HG03565 (cell line): ENCODE data around the gene SPSB4.
"Not testable (repeated sequence)": the region's sequence is repeated elsewhere in the genome, so short reads cannot be mapped to it uniquely, and the experiment has no call there.

Experiments used
- ATAC-seq: cut with Tn5 transposase; IDR thresholded peaks from one replicate; pipeline ENCODE4 v1.9.1; 2021; ENCODE audit warnings: mild to moderate bottlenecking, moderate library complexity; ENCODE audit not compliant: unreplicated experiment

The SPSB4 gene

DNA sequence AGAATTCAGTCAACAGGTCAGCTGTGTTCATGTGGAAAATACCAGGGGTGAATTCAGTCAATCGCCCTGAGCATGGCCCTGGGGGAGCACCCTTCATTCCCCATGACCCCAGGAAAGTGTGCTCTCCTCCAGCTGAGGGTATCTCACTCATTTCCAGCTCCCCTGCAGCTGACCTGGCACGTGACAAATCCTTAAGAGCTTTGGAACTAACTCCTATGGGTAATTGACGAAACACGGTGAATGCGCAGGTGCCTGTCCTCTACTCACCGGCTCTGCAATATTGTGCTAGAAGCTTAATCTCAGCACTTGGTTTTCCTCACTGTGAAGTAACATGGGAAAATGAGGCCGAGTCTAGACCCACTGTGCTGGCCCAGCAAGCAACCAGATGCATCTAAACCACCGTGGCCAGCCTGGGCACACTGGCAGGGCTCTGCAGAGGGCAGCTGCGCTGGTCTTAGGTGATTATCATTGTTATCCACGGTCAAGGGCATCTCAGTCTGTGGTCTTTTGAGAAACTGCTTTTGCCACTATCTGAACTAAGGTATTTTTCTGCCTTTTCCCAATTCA lies 63.1 kb downstream of the SPSB4 start:
- ATAC-seq, result no peak

DNA sequence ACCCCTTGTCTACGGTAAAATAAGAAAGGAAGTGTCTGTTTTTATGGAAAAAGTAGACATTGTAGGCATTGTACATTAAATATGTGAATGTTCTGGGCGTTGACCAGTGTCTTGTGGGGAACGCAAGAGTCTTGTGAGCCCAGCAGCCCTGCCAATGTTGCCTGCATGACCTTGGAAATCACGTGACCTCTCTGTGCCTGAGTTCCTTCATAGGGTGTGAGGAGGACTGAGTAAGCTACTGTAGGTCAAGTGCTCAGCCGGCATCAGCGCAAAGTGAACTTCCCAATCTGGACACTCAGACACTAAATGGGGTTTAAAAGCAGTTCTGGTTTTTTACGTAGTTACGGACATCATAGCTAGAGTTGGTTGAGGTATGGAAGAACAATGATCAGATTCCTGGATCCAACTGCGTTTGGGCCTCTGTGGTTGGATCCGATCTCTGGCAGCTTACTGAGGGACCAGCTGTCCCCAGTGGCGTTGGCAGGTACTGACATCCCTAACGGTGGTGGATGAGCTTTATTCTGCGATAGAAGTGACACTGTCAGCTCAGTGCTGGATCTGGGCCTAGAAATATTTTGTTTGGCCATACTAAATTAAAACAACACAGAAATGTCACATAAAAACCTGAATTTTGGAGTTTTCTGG lies 63.8 kb downstream of the SPSB4 start:
- no peak for ATAC-seq

DNA sequence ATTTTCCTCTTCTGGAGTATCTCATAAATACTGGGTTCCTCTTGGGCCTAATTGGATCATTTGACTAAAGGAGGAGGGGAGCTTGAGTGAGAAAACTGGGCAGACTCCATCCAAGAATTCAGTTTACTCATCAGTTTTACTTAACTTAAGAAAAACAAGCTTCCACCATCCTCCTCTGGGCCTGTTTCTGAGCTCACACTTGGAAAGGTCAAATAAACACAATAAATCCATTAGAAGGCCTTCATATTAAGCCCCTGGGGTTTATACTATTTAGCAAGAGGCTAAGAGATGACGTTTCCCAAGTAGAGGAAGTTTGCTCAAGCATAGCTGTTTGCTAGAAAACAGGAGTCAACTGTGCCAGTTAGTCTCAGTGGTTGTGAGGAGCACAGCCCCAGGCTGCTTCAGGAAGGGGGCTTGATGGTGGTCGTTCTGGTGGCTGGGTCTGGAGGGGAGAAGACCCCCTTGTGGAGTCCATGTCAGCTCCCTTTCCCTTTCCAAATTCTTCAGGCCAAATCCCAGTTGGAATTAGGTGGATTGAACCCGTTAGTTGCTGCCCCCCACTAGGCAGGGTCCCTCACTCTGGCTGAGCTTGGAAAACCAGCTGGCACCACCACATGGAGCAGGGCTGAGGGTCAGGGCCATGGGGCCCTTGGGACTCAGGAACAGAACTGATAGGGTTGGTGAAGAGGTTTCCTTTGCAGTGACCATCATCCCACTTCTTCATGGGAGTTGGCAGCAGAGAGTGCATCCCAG lies 64.8 kb downstream of the SPSB4 start:
- ATAC-seq, result no peak

DNA sequence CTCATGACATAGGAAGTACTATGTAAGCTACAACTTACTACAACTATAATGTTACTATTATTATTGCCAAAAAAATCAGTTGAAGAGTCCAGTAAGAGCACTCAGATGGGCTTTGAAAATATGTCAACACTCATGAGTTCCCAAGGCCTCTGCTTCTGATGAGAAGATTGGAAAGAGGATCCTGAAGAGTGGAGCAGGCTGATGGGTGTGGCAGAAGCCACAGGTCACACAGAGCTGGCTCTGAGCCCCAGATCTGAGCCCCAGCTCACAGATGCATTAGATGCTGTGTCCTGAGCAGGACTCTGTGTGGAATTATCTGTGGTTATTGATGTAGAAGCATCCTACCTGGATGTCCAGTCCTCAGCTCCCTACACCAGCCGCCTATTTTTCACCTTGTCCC lies 65.6 kb downstream of the SPSB4 start:
- no peak for ATAC-seq

DNA sequence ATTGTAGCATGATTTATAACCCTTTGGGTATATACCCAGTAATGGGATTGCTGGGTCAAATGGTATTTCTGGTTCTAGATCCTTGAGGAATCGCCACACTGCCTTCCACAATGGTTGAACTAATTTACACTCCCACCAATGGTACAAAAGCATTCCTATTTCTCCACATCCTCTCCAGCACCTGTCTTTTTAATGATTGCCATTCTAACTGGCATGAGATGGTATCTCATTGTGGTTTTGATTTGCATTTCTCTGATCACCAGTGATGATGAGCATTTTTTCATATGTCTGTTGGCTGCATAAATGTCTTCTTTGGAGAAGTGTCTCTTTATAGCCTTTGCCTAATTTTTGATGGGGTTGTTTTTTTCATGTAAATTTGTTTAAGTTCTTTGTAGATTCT lies 66.8 kb downstream of the SPSB4 start:
- ATAC-seq, result not testable (repeated sequence)

DNA sequence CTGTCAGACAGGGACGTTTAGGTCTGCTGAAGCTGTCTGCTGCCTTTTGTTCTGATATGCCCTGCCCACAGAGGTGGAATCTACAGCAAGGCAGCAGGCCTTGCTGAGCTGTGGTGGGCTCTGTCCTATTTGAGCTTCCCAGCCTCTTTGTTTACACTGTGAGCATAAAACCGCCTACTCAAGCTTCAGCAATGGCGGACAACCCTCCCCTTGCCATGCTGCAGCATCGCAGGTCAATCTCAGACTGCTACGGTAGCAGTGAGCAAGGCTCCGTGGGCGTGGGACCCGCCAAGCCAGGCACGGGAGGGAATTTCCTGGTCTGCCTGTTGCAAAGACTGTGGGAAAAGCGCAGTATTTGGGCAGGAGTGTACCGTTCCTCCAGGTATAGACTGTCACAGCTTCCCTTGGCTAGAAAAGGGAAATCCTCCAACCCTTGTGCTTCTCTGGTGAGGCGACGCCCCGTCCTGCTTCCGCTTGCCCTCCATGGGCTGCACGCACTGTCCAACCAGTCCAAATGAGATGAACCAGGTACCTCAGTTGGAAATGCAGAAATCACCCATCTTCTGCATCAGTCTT lies 71.4 kb downstream of the SPSB4 start:
- ATAC-seq, result no peak

DNA sequence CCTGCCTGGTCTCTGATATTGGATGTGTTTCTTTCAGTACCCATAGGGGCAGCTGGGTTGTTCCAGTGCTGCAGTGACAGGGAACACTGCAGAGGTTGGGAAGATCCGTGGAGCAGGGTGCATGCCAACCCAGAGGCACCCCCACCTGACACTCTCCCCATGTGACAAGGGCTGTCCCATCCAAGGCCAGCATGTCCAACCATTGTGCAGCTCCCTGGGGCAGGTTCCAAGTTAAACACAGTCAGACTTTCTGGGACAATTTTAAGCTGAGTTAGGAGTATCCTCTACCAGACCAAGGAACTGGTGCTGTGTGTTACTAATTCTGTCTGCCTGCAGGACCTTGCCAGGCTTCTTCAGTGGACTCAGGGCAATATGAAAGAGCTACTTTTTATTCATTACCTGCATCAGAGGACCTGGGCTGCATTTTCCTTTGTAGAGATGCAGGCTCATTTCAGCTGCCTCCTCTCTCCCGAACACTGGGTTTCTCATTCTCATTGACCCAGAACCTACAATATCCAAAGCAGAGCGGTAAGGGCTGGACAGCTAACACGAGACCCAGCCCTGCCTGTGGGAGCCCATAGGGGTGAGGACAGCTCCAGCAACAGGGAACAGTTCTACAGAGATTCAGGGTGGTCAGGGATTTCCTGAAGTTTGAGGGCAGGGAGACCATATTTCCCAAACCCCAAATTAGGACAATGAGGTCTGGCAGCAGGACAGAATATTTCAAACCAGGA lies 72.7 kb downstream of the SPSB4 start:
- no peak for ATAC-seq

DNA sequence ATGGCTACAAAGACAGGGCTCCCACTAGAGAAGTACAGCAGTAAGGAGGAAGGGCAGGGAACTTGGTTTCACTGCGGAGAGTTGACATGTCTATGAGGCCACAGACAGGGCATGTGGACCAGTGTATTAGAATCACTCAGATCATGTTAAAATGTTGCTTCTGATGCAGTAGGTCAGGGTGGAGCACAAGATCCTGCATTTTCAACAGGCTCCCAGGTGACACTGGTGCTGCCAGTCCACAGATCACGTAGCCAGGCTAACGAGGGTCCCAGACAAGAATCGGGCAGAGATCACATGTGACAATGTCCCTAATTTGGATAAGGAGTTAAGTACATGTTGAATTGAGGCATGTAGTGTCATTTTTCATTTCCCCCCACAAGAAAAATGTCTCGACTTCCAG lies 73.6 kb downstream of the SPSB4 start:
- ATAC-seq, result no peak

DNA sequence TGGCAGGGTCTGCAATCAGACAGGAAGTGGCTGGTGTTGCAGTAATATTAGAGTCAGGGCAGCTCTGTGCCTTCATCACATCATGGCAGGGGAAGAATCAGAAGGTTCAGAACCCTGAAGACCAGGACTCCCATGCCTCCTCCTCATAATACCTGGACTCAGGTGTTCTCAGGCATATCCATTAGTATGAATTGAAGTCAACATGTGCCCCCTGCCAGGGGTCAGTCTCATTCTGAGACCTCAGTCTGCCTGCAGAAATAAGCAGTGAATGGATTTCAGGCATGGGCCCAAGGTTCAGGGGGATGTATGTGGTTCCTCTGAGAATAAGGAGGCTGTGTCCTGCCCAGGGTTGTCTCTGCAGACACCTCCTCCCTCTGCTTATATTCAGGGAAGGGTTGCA lies 74.2 kb downstream of the SPSB4 start:
- no peak for ATAC-seq

DNA sequence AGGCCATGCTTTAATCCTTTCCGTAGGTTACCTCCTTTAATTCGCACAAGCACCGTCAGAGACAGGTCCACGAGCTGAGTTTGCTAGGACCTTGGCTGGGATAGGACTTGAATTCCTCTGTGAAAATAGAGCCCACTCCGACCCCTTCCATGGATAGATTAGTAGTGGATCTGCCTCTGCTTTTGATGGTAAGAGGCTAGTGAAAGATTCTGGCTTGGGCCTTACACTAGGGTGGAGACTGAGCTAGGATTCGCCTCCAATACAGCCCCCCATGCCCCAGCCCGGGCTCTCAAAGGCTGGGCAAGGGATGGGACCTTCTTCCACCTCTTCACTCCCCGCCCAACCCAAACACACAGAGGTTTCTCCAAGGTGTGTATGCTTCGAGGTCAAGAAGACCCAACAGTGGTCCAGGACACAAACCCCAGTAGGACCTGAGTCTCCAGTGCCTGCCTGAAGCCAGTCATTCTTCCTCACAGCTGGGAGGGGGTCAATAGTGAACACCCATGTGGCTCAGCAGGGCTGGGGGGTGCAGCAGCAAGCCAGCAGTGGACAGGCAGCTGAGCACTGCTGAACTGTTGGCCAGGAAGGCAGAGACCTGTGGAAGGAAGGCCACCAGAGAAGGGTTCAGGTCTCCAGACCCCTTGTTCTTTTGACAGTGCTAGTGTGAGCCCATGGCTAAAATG lies 75.7 kb downstream of the SPSB4 start:
- ATAC-seq, result no peak

DNA sequence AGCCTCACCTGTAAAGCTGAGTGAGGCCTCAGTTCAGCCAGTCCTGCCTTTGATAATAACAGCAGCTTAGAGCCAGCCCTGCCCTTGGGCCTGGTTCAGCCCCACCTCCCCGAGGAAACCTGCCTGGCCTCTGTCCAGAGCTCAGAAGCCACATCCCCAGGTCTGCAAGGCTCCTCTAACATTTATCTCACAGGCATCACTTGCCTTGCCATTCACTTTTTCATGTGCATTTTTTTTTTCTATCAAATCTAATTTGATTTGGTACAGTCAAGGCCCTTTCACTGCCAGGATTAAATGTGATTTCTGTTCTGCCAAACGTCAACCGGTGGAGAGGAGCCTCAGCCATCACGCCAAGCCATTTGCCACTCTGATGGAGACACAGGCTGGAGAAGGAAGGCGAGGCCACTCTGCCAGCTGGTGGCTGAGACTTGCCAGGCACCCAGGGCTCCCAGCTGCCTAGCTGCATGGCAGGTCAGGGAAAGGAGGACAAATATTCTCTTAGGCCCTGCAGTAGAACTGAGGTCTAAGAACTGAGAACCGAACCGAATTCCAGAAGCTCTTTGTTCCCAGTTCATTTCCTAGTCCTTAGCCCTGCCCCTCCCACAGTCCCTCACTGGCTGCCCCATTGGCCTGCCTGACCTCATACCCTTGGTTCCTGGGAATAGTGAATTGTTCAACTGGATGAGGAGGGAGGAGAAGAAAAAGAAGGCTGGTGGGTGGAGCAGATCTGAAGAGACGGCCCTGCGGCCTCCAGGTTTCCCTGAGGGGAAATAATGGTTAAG lies 76.4 kb downstream of the SPSB4 start:
- ATAC-seq, result no peak

DNA sequence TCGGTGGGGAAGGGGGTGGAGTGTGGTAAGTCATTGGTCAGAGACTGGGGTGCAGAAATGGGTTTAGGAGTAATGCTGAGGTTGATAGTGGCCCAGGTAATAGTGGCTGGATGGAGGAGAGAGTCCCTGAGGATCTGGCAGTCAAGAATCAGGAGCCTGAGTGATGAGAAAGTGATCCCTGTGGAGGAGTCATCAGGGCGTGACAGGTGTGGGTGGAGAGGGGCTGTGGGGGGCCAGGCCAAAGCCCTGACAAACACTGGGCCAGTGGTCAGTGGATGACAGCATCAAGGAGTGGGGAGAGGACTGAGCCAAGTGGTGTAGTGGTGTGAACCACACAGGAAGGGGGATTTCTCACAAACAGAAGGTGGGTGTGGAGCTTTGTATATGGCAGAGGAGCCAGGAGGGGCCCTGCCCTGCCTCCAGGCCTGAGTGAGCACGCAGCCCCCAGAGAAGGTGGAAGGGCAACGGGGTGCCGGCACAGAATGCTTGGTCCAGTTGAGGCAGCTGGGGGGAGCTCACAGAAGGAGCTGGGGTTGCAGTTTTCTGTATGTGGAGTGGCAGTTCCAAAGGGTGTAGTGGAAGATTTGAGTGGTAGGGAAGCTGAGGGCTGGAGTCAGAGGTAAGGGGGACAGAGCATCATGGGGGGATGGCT lies 77.1 kb downstream of the SPSB4 start:
- no peak for ATAC-seq

DNA sequence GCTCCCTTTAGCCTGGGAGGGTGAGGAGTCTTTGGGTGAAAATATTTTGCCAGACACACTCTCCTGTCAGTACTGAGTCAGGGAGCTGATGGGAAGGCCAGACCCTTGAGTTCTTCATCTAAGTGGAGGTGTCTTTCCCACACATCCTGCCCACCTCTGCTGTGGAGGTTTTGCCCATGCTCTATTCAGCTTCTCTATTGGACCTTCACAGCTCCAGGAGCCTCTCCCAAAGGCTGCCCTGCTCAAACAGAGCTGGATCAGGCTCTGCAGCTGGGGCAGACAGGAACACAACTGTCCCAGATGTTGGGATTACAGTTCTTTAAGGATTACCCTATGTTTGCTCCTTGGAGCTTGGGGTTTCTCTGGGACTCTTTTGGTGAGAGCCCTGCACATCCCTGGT lies 77.9 kb downstream of the SPSB4 start:
- no peak for ATAC-seq

DNA sequence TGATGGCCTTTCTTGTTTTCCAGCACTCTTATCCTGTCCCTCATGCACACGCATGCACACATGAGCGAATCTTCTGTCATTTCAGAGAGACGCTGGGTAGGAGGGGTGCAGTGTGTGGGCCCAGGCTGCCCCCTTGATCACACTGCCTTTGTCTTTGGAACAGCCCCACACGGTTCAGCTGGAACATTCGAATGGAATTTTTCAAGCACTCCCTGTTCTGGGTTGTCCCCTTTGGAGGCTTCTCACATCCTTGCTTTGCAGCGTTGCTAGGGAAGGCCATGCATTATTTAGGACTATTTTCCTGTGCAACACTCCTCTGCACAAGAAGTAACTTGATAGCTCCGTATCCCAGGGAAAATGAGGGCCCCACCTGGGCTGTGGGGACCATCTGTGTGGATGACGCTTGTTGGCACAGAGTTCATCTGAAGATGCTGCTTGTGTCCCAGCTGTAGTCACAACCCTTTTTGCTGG lies 78.4 kb downstream of the SPSB4 start:
- no peak for ATAC-seq

DNA sequence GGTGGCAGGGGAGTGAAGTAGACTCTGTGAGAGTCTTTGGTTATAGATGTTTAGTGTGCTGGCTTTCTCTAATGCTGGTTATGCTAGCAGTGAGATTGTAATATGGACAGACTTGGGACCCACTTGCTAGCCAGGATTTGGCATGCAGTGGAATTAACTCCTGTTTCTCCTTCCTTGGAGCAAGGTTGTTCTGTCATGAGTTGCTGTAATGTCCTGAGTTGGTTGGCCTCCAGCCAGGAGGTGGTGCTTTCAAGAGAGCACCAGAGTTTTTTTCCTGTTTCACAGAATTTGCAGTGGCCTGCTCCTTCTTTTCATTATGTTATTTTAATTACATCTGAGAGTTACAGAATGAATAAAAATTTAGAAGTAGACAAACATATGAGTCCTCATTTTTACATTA lies 92.4 kb downstream of the SPSB4 start:
- no peak for ATAC-seq

DNA sequence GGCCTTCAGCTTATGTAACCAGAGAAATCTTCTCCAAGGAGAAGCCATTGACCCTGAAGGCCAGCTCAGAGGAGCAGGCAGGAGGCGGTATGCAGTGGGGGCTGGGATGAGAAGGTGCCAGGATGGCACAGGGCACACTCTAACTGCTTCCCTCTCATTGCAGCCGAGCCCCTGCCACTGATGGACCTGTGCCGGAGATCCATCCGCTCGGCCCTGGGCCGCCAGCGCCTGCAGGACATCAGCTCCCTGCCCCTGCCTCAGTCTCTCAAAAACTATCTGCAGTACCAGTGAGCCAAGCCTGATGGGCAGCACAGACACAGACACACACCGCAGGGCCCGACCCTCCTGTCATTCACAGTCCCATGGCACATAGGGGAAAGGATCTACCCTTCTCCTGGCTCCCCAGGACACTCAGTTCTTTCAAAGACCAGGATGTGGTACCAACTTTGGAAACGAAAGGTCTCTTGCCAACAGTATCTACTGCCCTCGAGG lies 95.9 kb downstream of the SPSB4 start:
- no peak for ATAC-seq

DNA sequence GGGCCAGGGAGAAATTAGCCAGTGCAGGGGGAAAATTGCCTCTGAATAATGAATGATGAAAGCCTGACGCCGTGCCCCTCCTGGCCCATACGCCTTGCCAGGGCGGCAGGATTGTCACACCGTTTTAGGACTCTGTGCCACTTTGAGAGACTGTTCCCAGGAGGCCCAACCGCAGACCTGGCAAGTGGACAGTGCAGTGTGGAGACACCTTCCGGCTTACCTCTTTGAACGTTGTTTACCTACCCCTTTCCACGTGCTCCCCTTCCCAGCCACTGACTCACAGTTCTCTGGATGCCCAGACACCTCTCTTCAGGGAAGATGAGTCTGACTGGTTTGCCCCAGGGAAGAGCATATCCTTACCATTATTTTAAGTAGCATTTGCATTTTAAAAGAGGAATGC lies 96.5 kb downstream of the SPSB4 start:
- no peak for ATAC-seq

DNA sequence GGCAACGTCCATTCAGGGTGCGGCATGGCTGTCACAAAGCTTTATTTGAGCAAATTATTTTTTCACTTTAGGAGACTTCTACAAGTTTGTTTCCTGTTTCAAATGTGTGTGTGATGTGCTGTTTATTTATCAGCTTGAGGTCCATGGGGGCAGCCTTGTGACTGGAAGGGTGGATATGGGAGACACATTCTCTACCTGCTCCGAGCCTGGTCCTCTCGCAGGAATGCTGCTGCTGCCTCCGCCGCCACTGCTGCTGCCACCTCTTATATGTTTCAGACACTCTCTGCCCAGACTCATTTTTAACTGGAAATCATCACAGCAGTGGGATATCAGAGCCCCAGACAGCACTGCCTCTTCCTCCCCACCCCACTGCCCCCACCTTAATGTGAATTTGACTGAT lies 97.0 kb downstream of the SPSB4 start:
- no peak for ATAC-seq

DNA sequence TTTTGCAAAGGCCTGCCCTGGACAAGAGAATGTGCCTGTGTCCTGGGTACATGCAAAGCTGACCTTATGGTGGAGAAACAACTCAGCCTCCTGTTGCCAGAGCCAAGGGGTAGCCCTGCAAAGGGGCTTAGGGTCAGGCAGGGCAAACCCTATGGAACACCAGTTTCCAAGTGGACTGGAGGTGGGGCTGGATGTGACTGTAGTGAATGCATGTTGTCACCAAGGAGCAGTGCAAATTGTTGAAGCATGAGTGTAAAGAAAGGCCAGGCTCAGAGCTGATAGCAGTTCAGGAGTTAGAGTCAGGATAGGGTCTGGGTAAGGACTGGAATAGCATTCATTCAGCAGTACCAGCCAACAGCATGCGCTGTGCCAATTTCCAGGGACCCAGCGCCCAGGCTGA lies 97.6 kb downstream of the SPSB4 start:
- ATAC-seq, result no peak
